Natural killer cell treated with Interleukin-12 subunit alpha and Interleukin-12 subunit beta and Interleukin-15 and Interleukin-18, amount 100 ng/mL, for 72 hours (primary cell): Measurements from ENCODE around the gene FLCN. TPM values are rescaled to one million over a fixed set of nuclear protein-coding genes. Genes with fewer than 3 reads are reported as not detected.

Experiments used
- ATAC-seq, 2 donors: fragments of 150-1000 bp; cut with Tn5 transposase in 1 of 2; sonication (Bioruptor Pico), chemical (Tn5 transposase) in 1 of 2; 2 replicates each; pipeline ENCODE4 v1.10.0; 2021
- DNase-seq: peaks from one replicate; pipeline ENCODE4 v3.0.0; 2022; ENCODE audit warnings: low spot score
- H3K27ac Mint-ChIP-seq, 2 donors: 1 replicate in 1 of 2; 2 replicates in 1 of 2; pipeline ENCODE4 v1.8.0; 2022; ENCODE audit warnings: mixed read lengths in 2 of 2, mild to moderate bottlenecking in 1 of 2, moderate library complexity in 1 of 2
- H3K27me3 Mint-ChIP-seq, 2 donors: 1 replicate in 1 of 2; 2 replicates in 1 of 2; pipeline ENCODE4 v1.8.0; 2022; ENCODE audit warnings: mixed read lengths in 2 of 2
- H3K36me3 Mint-ChIP-seq: one replicate; pipeline ENCODE4 v1.8.0; 2022; ENCODE audit warnings: mixed read lengths
- H3K4me1 Mint-ChIP-seq, 2 donors: 1 replicate in 1 of 2; 2 replicates in 1 of 2; pipeline ENCODE4 v1.8.0; 2022; ENCODE audit warnings: low read depth in 2 of 2, mixed read lengths in 2 of 2, mild to moderate bottlenecking in 1 of 2
- H3K4me3 Mint-ChIP-seq: one replicate; pipeline ENCODE4 v1.8.0; 2022; ENCODE audit warnings: mixed read lengths
- H3K9me3 Mint-ChIP-seq: 2 replicates; pipeline ENCODE4 v1.8.0; 2022; ENCODE audit warnings: mixed read lengths
- total RNA-seq, 2 donors: library from RNA; stranded (reverse); gene quantifications; one replicate each; pipeline ENCODE4 v1.2.3, GENCODE V29; 2022

The FLCN gene
- total RNA-seq, 2 donors from 2014 or later, result 41.2 to 43.8 TPM

- Mint-ChIP-seq H3K27ac (peak overlapping the region; percentile 83 to 94), H3K36me3 (peaks cover 12% of the 10 kb centered on the region), H3K9me3 (no peaks in the 10 kb centered on the region)
These were observed 56.0 kb downstream of the FLCN start for GRCh38 chr17:17180741-17181525.

GRCh38 chr17:17180141-17180603, 56.8 kb downstream of the FLCN start:
- H3K27me3 Mint-ChIP-seq, result no peaks in the 10 kb centered on the region
- H3K27ac Mint-ChIP-seq, result peak overlapping the region; percentile 83 to 94
- peaks cover 20 to 43% of the 10 kb centered on the region in 2 donors for H3K4me1 Mint-ChIP-seq

More at GRCh38 chr17:17180741-17181525, 56.0 kb downstream of the FLCN start:
- Mint-ChIP-seq H3K27me3 (no peaks in the 10 kb centered on the region), H3K4me1 (peaks cover 27 to 51% of the 10 kb centered on the region in 2 donors), H3K4me3 (peak overlapping the region; percentile 31)
- DNase-seq, result no peak
- no peak for ATAC-seq

GRCh38 chr17:17179371-17179827, 57.6 kb downstream of the FLCN start:
- Mint-ChIP-seq H3K27ac (peak overlapping the region; percentile 82 to 94), H3K36me3 (peaks cover 12% of the 10 kb centered on the region), H3K4me1 (peaks cover 13 to 36% of the 10 kb centered on the region in 2 donors), H3K27me3 (no peaks in the 10 kb centered on the region), H3K9me3 (no peaks in the 10 kb centered on the region), H3K4me3 (peak overlapping the region; percentile 84)
- DNase-seq, result no peak
- peak; percentile 68 to 86 for ATAC-seq

More at GRCh38 chr17:17180141-17180603, 56.8 kb downstream of the FLCN start:
- ATAC-seq, result no peak
- peaks cover 12% of the 10 kb centered on the region for H3K36me3 Mint-ChIP-seq
- peak overlapping the region; percentile 84 for H3K4me3 Mint-ChIP-seq
- DNase-seq, result no peak
- H3K9me3 Mint-ChIP-seq, result no peaks in the 10 kb centered on the region

GRCh38 chr17:17177176-17177575, 59.8 kb downstream of the FLCN start:
- H3K36me3 Mint-ChIP-seq, result peaks cover 12% of the 10 kb centered on the region
- no peak overlapping the region for H3K4me3 Mint-ChIP-seq
- ATAC-seq (no peak), DNase-seq (no peak)
- peaks cover 15 to 42% of the 10 kb centered on the region in 2 donors for H3K4me1 Mint-ChIP-seq
- H3K9me3 Mint-ChIP-seq, result no peaks in the 10 kb centered on the region
- H3K27me3 Mint-ChIP-seq, result no peaks in the 10 kb centered on the region
- peak overlapping the region in 1 of 2 donors; percentile 70 for H3K27ac Mint-ChIP-seq

- Mint-ChIP-seq H3K4me3 (no peak overlapping the region), H3K27me3 (no peaks in the 10 kb centered on the region), H3K27ac (peak overlapping the region; percentile 55 to 70), H3K4me1 (peaks cover 19 to 38% of the 10 kb centered on the region in 2 donors), H3K9me3 (no peaks in the 10 kb centered on the region), H3K36me3 (peaks cover 15% of the 10 kb centered on the region)
- no peak for ATAC-seq
- no peak for DNase-seq
These were observed 60.6 kb downstream of the FLCN start for GRCh38 chr17:17176341-17176740.

GRCh38 chr17:17175917-17176316, 61.1 kb downstream of the FLCN start:
- DNase-seq (no peak), ATAC-seq (no peak)
- H3K9me3 Mint-ChIP-seq, result no peaks in the 10 kb centered on the region
- peak overlapping the region; percentile 55 to 70 for H3K27ac Mint-ChIP-seq
- H3K36me3 Mint-ChIP-seq, result peaks cover 16% of the 10 kb centered on the region
- peaks cover 21 to 42% of the 10 kb centered on the region in 2 donors for H3K4me1 Mint-ChIP-seq
- no peak overlapping the region for H3K4me3 Mint-ChIP-seq
- no peaks in the 10 kb centered on the region for H3K27me3 Mint-ChIP-seq

- no peak for ATAC-seq
These were observed 61.6 kb downstream of the FLCN start for GRCh38 chr17:17175340-17175739.

GRCh38 chr17:17173921-17174320, 63.0 kb downstream of the FLCN start:
- H3K4me3 Mint-ChIP-seq, result no peak overlapping the region
- no peak overlapping the region for H3K27ac Mint-ChIP-seq
- H3K36me3 Mint-ChIP-seq, result peaks cover 5% of the 10 kb centered on the region
- DNase-seq, result no peak
- H3K27me3 Mint-ChIP-seq, result no peaks in the 10 kb centered on the region
- ATAC-seq, result no peak
- peaks cover 21 to 29% of the 10 kb centered on the region in 2 donors for H3K4me1 Mint-ChIP-seq
- H3K9me3 Mint-ChIP-seq, result no peaks in the 10 kb centered on the region

More at GRCh38 chr17:17175340-17175739, 61.6 kb downstream of the FLCN start:
- no peak for DNase-seq
- H3K4me3 Mint-ChIP-seq, result no peak overlapping the region
- H3K4me1 Mint-ChIP-seq, result peaks cover 18 to 37% of the 10 kb centered on the region in 2 donors
- H3K9me3 Mint-ChIP-seq, result no peaks in the 10 kb centered on the region
- H3K27me3 Mint-ChIP-seq, result no peaks in the 10 kb centered on the region
- peaks cover 12% of the 10 kb centered on the region for H3K36me3 Mint-ChIP-seq
- H3K27ac Mint-ChIP-seq, result no peak overlapping the region

GRCh38 chr17:17172990-17173389, 64.0 kb downstream of the FLCN start:
- Mint-ChIP-seq H3K27ac (no peak overlapping the region), H3K27me3 (no peaks in the 10 kb centered on the region), H3K36me3 (peaks cover 5% of the 10 kb centered on the region), H3K4me3 (no peak overlapping the region), H3K9me3 (no peaks in the 10 kb centered on the region), H3K4me1 (peaks cover 22 to 29% of the 10 kb centered on the region in 2 donors)
- DNase-seq (no peak), ATAC-seq (peak; percentile 33 to 57)

- Mint-ChIP-seq H3K36me3 (peaks cover 5% of the 10 kb centered on the region), H3K9me3 (no peaks in the 10 kb centered on the region)
These were observed 64.7 kb downstream of the FLCN start for GRCh38 chr17:17172001-17172939.

GRCh38 chr17:17171186-17171585, 65.8 kb downstream of the FLCN start:
- Mint-ChIP-seq H3K27me3 (no peaks in the 10 kb centered on the region), H3K4me1 (peaks cover 26% of the 10 kb centered on the region in 2 donors), H3K9me3 (no peaks in the 10 kb centered on the region), H3K36me3 (peaks cover 9% of the 10 kb centered on the region), H3K27ac (peak overlapping the region in 1 of 2 donors; percentile 76), H3K4me3 (no peak overlapping the region)
- ATAC-seq (no peak), DNase-seq (no peak)

More at GRCh38 chr17:17172001-17172939, 64.7 kb downstream of the FLCN start:
- no peak overlapping the region for H3K4me3 Mint-ChIP-seq
- no peaks in the 10 kb centered on the region for H3K27me3 Mint-ChIP-seq
- no peak for ATAC-seq
- H3K27ac Mint-ChIP-seq, result no peak overlapping the region
- H3K4me1 Mint-ChIP-seq, result peaks cover 22 to 29% of the 10 kb centered on the region in 2 donors
- no peak for DNase-seq

- Mint-ChIP-seq H3K36me3 (peaks cover 9% of the 10 kb centered on the region), H3K4me3 (no peak overlapping the region), H3K27me3 (no peaks in the 10 kb centered on the region), H3K27ac (peak overlapping the region in 1 of 2 donors; percentile 76), H3K4me1 (peaks cover 24 to 26% of the 10 kb centered on the region in 2 donors), H3K9me3 (no peaks in the 10 kb centered on the region)
- no peak for ATAC-seq
- DNase-seq, result no peak
These were observed 66.5 kb downstream of the FLCN start for GRCh38 chr17:17170346-17170985.

GRCh38 chr17:17169396-17169795, 67.6 kb downstream of the FLCN start:
- Mint-ChIP-seq H3K27me3 (no peaks in the 10 kb centered on the region), H3K4me3 (no peak overlapping the region), H3K36me3 (peaks cover 9% of the 10 kb centered on the region), H3K27ac (no peak overlapping the region), H3K9me3 (no peaks in the 10 kb centered on the region), H3K4me1 (peaks cover 24 to 26% of the 10 kb centered on the region in 2 donors)
- DNase-seq, result no peak
- ATAC-seq, result no peak
